Muscle layer of colon (tissue), 2 donors: Measurements from ENCODE around the gene TOLLIP.
"Not testable (repeated sequence)": the region's sequence is repeated elsewhere in the genome, so short reads cannot be mapped to it uniquely, and the experiment has no call there.

Source experiments
- H3K27ac ChIP-seq: one replicate; pipeline ENCODE4 v1.7.0; 2013; ENCODE audit warnings: low read depth, mild to moderate bottlenecking, low read length, moderate library complexity
- H3K27me3 ChIP-seq, 2 donors: one replicate each; pipeline ENCODE4 v1.7.0; 2013; ENCODE audit warnings: low read length in 2 of 2, mild to moderate bottlenecking in 2 of 2; ENCODE audit not compliant: insufficient read depth in 2 of 2, control insufficient read depth in 1 of 2
- H3K36me3 ChIP-seq: one replicate; pipeline ENCODE4 v1.7.0; 2013; ENCODE audit warnings: mild to moderate bottlenecking, low read length; ENCODE audit not compliant: insufficient read depth
- H3K4me1 ChIP-seq: one replicate; pipeline ENCODE4 v1.7.0; 2013; ENCODE audit warnings: mild to moderate bottlenecking, low read length; ENCODE audit not compliant: insufficient read depth
- H3K4me3 ChIP-seq, 2 donors: one replicate each; pipeline ENCODE4 v1.7.0; 2013; ENCODE audit warnings: low read length in 2 of 2, low read depth in 1 of 2, mild to moderate bottlenecking in 1 of 2, moderate library complexity in 1 of 2
- H3K9ac ChIP-seq: one replicate; pipeline ENCODE4 v1.7.0; 2013; ENCODE audit warnings: low read length
- H3K9me3 ChIP-seq: one replicate; pipeline ENCODE4 v1.7.0; 2013; ENCODE audit warnings: mild to moderate bottlenecking, low read length
- donor health status: abdominal sarcoma.
- donor health status: Adenocarcinoma of cecum.

The TOLLIP gene

DNA sequence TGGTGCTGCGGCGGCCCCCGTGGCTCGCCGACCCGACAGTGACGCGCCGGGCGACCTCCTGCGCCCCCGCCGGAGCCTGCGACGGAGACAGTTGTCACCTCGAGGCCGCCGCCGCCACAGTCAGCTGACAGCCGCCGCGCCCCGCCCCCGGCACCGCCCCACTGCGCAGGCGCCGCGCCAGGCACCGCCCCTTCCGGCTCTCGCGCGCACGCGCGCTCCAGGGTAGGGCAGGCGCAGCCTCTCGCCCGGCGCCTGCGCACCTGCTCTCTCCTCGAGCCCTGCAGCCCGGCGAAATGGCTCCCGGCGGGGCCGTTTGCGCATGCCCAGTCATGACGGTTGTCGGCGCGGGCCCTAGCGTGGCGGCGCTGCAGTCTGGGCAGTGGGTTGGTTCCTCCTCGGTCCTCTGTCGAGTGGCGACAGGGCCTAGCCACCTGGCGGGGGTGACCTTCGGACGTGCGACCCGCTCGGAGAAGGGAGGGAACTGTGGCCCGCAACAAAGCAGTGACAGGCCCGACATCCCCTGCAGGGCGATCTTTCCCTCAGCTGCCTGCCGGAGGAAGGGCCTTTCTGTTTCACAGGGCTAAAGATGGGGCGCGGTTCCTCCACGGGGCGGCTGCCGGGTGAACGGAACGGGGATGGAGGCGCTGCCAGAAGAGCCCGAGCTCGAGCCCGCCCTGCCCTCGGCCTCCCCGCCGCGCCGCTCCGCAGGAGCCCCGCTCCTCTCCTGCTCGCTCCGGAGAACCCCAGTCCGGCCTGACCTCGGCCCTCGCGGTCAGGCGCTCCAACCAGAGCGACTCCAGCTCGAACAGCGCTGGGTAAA lies at the start of gene TOLLIP:
TSS of gene TOLLIP (minus strand) at position 135 of the 820 bp plus-strand sequence. CDS start at position 1, 134 bp downstream.
- H3K9me3 ChIP-seq: no peaks in the 10 kb centered on the region
- H3K36me3 ChIP-seq: peaks cover 5% of the 10 kb centered on the region
- H3K4me1 ChIP-seq: peaks cover 37% of the 10 kb centered on the region
- H3K9ac ChIP-seq: peak within 1 kb of the TSS; percentile 45
- peak within 1 kb of the TSS; percentile 62 to 74 for H3K4me3 ChIP-seq
- no peaks in the 10 kb centered on the region for H3K27me3 ChIP-seq
- peak within 1 kb of the TSS; percentile 79 for H3K27ac ChIP-seq

DNA sequence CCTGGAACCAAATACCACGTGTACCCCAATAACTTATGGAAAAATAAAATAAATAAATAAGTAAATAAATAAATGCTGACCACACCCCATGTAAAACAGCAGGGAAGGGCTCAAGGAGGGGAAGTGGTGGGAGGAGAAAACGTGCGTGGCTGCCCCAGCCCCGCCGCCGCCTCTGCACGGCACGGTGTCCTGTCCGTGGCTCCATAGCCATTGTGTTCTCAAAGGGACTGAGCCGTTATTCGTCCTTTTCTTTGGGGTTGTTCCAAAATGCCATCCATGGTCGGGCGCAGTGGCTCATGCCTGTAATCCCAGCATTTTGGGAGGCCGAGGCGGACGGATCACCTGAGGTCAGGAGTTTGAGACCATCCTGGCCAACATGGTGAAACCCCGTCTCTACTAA lies 49.5 kb upstream of the TOLLIP start:
- not testable (repeated sequence) for H3K4me1 ChIP-seq, H3K27me3 ChIP-seq, H3K9ac ChIP-seq, H3K4me3 ChIP-seq, H3K9me3 ChIP-seq, H3K27ac ChIP-seq, H3K36me3 ChIP-seq

DNA sequence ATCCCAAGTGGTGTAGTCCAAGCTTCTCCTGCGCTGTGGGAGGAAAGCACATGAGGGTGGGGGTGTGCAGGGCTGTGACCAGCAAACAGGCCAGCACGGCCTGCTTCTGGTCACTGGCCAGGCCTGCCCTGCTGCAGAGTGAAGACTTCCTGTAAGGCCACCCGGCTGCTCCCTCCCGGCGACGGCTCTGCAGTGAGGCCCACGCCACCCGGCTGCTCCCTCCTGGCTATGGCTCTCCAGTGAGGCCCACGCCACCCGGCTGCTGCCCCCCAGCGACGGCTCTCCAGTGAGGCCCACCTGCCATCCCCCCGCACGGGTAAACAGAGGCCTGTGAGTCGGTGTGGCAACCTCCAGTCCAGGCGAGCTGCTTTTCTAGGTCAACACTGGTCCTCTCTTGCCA lies 48.9 kb upstream of the TOLLIP start:
- H3K36me3 ChIP-seq: no peaks in the 10 kb centered on the region
- peaks cover 0 to 4% of the 10 kb centered on the region in 2 donors for H3K27me3 ChIP-seq
- no peaks in the 10 kb centered on the region for H3K9me3 ChIP-seq
- no peak overlapping the region for H3K9ac ChIP-seq
- H3K4me1 ChIP-seq: no peaks in the 10 kb centered on the region
- no peak overlapping the region for H3K4me3 ChIP-seq
- H3K27ac ChIP-seq: no peak overlapping the region

DNA sequence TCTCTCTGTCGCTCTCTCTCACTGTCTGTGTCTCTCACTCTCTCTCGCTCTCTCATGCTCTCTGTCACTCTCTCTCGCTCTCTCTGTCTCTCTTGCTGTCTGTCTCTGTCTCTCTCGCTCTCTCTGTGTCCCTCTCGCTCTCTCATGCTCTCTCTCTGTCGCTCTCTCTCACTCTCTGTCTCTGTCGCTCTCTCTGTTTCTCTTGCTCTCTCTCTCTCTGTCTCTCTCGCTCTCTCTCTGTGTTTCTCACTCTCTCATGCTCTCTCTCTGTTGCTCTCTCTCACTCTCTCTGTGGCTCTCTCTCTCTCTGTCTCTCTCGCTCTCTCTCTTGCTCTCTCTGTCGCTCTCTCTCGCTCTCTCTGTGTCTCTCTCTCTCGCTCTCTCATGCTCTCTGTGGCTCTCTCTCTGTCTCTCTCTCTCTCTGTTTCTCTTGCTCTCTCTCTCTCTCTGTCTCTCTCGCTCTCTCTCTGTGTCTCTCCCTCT lies 47.1 kb upstream of the TOLLIP start:
- H3K9me3 ChIP-seq: no peaks in the 10 kb centered on the region
- H3K27ac ChIP-seq: no peak overlapping the region
- no peak overlapping the region for H3K9ac ChIP-seq
- H3K4me3 ChIP-seq: no peak overlapping the region
- peaks cover 0 to 6% of the 10 kb centered on the region in 2 donors for H3K27me3 ChIP-seq
- no peaks in the 10 kb centered on the region for H3K4me1 ChIP-seq
- H3K36me3 ChIP-seq: no peaks in the 10 kb centered on the region

DNA sequence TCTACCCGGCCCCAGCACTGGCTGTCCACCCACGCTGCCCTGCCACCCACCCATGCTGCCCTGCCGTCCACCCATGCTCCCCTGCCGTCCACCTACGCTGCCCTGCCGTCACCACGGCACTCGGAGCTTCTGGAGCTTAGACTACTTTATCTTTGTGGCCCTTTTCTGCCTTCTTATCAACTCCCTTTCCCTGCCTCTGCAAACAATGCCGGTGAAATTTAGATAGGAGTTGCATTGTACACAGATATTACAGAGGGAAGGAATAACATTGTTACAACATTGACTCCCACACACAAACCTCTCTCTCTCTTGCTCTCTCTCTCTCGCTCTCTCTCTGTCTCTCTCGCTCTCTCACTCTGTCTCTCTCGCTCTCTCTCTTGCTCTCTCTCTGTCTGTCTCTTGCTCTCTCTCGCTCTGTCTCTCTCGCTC lies 46.6 kb upstream of the TOLLIP start:
- Histone ChIP-seq H3K27ac (no peak overlapping the region), H3K4me1 (no peaks in the 10 kb centered on the region)

DNA sequence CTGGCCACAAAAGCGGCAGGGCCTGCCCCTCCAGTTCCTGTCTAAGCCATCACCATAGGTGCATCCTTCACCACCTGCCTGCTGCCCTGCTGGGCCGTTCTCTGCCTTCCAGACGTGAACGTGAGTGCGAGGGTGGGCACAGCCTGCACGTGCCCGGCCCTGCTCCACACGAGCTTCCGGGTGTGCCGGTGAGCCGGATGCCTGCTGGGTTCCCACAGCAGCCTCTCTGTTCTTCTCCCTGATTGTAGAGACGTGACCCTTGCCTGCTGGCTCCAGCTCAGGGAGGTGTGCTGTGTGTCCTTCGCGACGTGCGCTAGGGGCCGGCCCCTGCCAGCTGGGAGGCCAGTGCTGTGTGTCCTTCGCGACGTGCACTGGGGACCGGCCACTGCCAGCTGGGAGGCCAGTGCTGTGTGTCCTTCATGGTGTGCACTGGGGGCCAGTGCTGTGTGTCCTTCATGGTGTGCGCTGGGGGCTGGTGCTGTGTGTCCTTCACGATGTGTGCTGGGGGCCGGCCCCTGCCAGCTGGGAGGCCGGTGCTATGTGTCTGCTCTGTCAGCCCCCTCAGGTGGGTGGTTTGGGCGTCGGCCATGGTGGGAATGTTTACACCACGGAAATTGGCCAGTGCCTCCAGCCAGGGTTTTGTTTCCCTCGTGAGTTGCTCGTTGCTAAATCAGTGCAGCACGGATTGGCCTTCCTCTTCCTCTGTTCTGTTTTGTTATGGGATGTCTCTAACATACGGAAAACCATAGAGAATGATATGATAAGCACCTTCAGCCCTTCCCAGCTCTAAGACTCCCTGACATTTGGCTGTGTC lies 44.9 kb upstream of the TOLLIP start:
- H3K36me3 ChIP-seq: no peaks in the 10 kb centered on the region
- no peak overlapping the region for H3K9ac ChIP-seq
- no peaks in the 10 kb centered on the region for H3K9me3 ChIP-seq
- H3K27me3 ChIP-seq: peaks cover 0 to 12% of the 10 kb centered on the region in 2 donors
- no peak overlapping the region for H3K4me3 ChIP-seq
- H3K27ac ChIP-seq: no peak overlapping the region
- no peaks in the 10 kb centered on the region for H3K4me1 ChIP-seq

More for the DNA sequence above, 46.6 kb upstream of the TOLLIP start:
- Histone ChIP-seq H3K27me3 (peaks cover 0 to 6% of the 10 kb centered on the region in 2 donors), H3K9me3 (no peaks in the 10 kb centered on the region), H3K9ac (no peak overlapping the region), H3K36me3 (no peaks in the 10 kb centered on the region), H3K4me3 (no peak overlapping the region)

DNA sequence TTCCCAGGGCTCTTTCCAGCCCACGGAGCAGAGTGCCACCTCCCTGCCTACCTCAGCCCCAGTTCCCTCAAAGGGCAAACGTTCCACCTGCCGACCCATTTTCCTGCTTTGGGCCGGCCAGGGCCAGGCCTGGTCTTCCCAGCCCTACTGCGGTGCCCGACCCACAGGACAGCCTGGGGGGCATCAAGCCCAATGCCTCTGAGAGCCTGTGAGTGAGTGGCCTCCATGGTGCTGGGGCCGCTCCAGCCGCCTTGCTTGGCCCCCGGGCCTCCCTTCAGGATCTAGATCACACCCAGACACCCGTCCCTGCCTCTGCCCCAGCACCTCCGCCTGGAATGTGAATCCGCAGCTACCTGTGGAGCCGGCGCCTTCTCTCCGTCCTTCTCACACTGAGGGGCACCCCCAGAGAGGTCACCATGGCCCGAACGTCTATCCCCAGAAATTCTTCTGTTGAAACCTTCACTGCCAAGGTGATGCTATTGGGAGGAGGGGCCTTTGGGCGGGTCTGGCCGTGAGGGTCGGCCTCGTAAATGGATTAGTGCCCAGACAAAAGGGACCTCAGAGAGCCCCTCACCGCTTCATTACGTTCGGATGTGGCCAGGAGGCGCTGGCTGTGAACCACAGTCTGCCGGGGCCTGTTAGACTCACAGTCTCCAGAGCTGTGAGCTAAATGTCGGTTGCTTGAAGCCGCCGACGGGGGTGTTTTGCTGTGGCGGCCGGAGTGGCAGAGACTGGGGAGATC lies 44.1 kb upstream of the TOLLIP start:
- Histone ChIP-seq H3K9me3 (no peaks in the 10 kb centered on the region), H3K27me3 (peaks cover 0 to 18% of the 10 kb centered on the region in 2 donors), H3K4me1 (no peaks in the 10 kb centered on the region), H3K36me3 (no peaks in the 10 kb centered on the region), H3K4me3 (no peak overlapping the region), H3K9ac (no peak overlapping the region), H3K27ac (no peak overlapping the region)

DNA sequence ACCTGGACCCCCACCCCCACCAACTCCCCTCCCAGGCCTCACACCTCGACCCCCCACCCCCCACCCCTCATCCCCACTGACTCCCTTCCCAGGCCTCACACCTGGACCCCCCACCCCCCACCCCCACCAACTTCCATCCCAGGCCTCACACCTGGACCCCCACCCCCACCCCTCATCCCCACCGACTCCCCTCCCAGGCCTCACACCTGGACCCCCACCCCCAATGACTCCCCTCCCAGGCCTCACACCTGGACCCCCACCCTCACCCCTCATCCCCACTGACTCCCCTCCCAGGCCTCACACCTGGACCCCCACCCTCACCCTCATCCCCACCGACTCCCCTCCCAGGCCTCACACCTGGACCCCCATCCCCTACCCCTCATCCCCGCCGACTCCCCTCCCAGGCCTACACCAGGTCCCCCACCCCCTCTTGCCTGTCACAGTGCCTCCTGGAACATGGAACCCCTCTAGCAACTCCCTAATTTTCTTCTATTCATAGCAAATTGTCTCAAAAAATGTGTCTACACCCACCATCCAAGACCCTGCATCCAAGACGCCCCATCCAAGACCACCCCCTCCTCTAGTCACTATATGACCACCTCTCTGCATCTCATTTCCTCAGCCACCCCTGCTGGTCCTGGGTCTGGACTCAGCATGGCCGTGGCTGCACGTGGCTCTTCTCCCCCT lies 43.4 kb upstream of the TOLLIP start:
- Histone ChIP-seq H3K4me3 (no peak overlapping the region), H3K36me3 (no peaks in the 10 kb centered on the region), H3K27me3 (peaks cover 0 to 18% of the 10 kb centered on the region in 2 donors), H3K27ac (no peak overlapping the region), H3K9ac (no peak overlapping the region), H3K4me1 (no peaks in the 10 kb centered on the region), H3K9me3 (no peaks in the 10 kb centered on the region)

DNA sequence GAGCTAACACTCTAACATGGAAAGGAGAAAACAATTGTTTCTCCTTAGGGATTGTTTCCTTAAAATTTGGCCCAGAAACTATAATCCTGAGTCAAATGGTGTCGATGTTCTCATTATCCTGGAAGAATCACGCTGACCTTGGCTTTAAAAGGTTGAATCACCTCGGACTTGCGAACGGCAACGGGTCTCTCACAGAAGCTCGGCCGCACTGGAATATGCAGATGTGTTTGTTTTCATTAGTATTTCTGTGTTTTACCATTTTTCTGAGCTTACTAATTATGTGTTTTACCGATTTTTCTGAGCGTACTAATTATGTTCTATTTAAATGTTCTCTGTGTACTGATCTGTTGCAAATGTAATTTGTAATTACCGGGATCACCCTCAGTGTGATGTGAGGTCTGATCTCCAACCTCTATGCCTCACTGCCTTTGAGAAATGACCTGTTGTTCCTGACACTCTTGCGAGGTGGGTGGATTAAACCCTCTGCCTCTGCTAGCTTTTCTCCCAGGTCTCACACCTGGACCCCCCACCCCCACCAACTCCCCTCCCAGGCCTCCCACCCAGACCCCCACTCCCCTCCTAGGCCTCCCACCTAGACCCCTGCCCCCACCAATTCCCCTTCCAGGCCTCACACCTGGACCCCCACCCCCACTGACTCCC lies 42.0 kb upstream of the TOLLIP start:
- H3K27me3 ChIP-seq: peaks cover 0 to 18% of the 10 kb centered on the region in 2 donors
- no peak overlapping the region for H3K4me3 ChIP-seq
- no peaks in the 10 kb centered on the region for H3K4me1 ChIP-seq
- no peak overlapping the region for H3K27ac ChIP-seq
- no peak overlapping the region for H3K9ac ChIP-seq
- H3K36me3 ChIP-seq: no peaks in the 10 kb centered on the region
- no peaks in the 10 kb centered on the region for H3K9me3 ChIP-seq

DNA sequence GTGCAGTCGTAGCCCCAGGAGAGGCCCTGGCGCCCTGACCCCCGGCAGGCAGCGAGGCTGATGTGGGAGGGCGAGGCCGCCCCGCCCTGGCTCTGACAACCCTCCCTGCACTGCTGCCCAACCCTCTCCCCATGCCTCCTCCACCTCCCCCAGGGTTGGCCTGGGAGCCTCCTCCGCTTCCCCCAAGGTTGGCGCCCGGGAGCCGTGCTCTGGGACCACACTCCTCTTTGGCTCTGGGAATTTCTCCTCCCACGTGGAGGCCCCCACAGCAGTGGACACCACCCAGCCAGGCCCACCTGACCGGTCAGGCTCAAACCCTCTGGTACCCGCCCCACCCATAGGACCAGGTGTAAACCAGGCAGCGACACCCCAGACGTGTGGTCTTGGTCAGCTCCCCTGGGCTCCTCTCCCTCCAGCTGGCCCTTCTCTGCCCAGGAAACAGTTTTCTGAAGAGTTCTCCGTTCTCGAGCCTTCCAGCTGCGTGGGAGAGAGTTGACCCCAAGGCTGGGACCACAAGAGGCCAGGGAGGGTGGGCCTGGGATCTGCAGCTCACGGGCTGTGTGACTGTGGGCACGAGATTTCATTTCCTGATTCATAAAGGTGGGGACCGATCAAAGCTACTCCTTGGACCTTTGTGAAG lies 40.8 kb upstream of the TOLLIP start:
- Histone ChIP-seq H3K9me3 (no peaks in the 10 kb centered on the region), H3K9ac (no peak overlapping the region), H3K27me3 (peaks cover 0 to 18% of the 10 kb centered on the region in 2 donors), H3K36me3 (no peaks in the 10 kb centered on the region), H3K27ac (no peak overlapping the region), H3K4me1 (no peaks in the 10 kb centered on the region), H3K4me3 (no peak overlapping the region)
